Measurements from ENCODE around the gene LGMN.

- TF ChIP-seq CTCF (IDR thresholded peaks at IDR 0.05; ENCODE audit: poor library complexity, severe bottlenecking) (no peak), REST (IDR thresholded peaks at IDR 0.05; ENCODE audit: borderline replicate concordance) (no peak), POLR2AphosphoS5 (IDR thresholded peaks at IDR 0.05) (no peak), EZH2 (IDR thresholded peaks at IDR 0.05; ENCODE audit: borderline replicate concordance, insufficient read depth, low read length, poor library complexity, severe bottlenecking) (no peak), MXI1 (conservative IDR thresholded peaks at IDR 0.05; ENCODE audit: poor library complexity, severe bottlenecking) (no peak), EP300 (conservative IDR thresholded peaks at IDR 0.05; ENCODE audit: poor library complexity, severe bottlenecking) (no peak), SMC3 (conservative IDR thresholded peaks at IDR 0.05; ENCODE audit: poor library complexity) (no peak)
Measured at GRCh38 chr14:92673601-92674150, 74.8 kb downstream of the LGMN start.

Data from neural cell (in vitro differentiated cells).